Caco-2 (cell line): ENCODE results near the gene DDX25. TPM values are rescaled to one million over a fixed set of nuclear protein-coding genes. Genes with fewer than 3 reads are reported as not detected.

ENCODE experiments used
- BruUV-seq: library from RNA; stranded (reverse); fragments of 400-500 nt; replicated peaks from 2 replicates; lab custom pipeline; 2021; lab: Mats Ljungman, UMichigan
- CTCF ChIA-PET: fragments of 300-600 bp; sonication (Branson Sonifier 250); formaldehyde crosslinking; loops from one replicate; lab custom pipeline; 2022; ENCODE audit warnings: antibody characterized with exemption; lab: Charles Lee
- POLR2A ChIA-PET: fragments of 300-600 bp; sonication (Branson Sonifier 250); formaldehyde crosslinking; loops from one replicate; lab custom pipeline; 2022; ENCODE audit warnings: antibody characterized with exemption; lab: Charles Lee
- DNase-seq, 2 experiments: peaks; one replicate each; pipeline versions ENCODE4 v3.0.0 to v3.0.0-alpha.2; 2020 to 2022
- H3K27me3 ChIP-seq: replicated peaks from 2 replicates; pipeline ENCODE4 v1.6.0; 2011; ENCODE audit warnings: low read length; ENCODE audit not compliant: control insufficient read depth, insufficient read depth
- H3K36me3 ChIP-seq: 2 replicates; pipeline ENCODE4 v1.5.1; 2011; ENCODE audit warnings: low read length; ENCODE audit not compliant: control insufficient read depth, insufficient read depth
- H3K4me1 ChIP-seq: fragments of 250-450 bp; sonication (Bioruptor Pico); 2 replicates; pipeline ENCODE4 v1.5.1; 2020; ENCODE audit warnings: mild to moderate bottlenecking
- H3K4me3 ChIP-seq: 2 replicates; pipeline ENCODE4 v1.5.1; 2011; ENCODE audit warnings: low read depth, mild to moderate bottlenecking, control low read depth, low read length
- H3K9me3 ChIP-seq: fragments of 250-450 bp; sonication (Bioruptor Pico); 2 replicates; pipeline ENCODE4 v1.5.1; 2020; ENCODE audit warnings: mild to moderate bottlenecking, moderate library complexity
- H3K27ac Mint-ChIP-seq: one replicate; pipeline ENCODE4 v1.8.0; 2022; ENCODE audit warnings: mixed read lengths; ENCODE audit not compliant: unreplicated experiment
- H3K27me3 Mint-ChIP-seq: one replicate; pipeline ENCODE4 v1.8.0; 2022; ENCODE audit warnings: mixed read lengths; ENCODE audit not compliant: insufficient read depth, unreplicated experiment
- H3K36me3 Mint-ChIP-seq: one replicate; pipeline ENCODE4 v1.8.0; 2022; ENCODE audit warnings: mild to moderate bottlenecking, mixed read lengths; ENCODE audit not compliant: insufficient read depth, unreplicated experiment
- H3K4me1 Mint-ChIP-seq: one replicate; pipeline ENCODE4 v1.8.0; 2022; ENCODE audit warnings: low read depth, mixed read lengths; ENCODE audit not compliant: unreplicated experiment
- H3K4me3 Mint-ChIP-seq: one replicate; pipeline ENCODE4 v1.8.0; 2022; ENCODE audit warnings: mild to moderate bottlenecking, moderate library complexity, mixed read lengths; ENCODE audit not compliant: unreplicated experiment
- H3K9me3 Mint-ChIP-seq: one replicate; pipeline ENCODE4 v1.8.0; 2022; ENCODE audit warnings: mixed read lengths; ENCODE audit not compliant: unreplicated experiment
- CTCF ChIP-seq, 2 experiments: fragments of 200-600 bp in 1 of 2; IDR thresholded peaks; 1 replicate in 1 of 2; 2 replicates in 1 of 2; pipeline versions ENCODE4 v1.5.1 to v1.8.0; 2011 to 2022; ENCODE audit warnings: antibody characterized with exemption in 1 of 2, control low read depth in 1 of 2, inconsistent platforms in 1 of 2, low read depth in 1 of 2, low read length in 1 of 2, mild to moderate bottlenecking in 1 of 2, moderate library complexity in 1 of 2; ENCODE audit not compliant: insufficient read depth in 1 of 2, severe bottlenecking in 1 of 2, unreplicated experiment in 1 of 2
- intact Hi-C: fragments of 100-400 bp; cut with micrococcal nuclease; formaldehyde crosslinking; loops from one replicate; pipeline ENCODE4 v1.10.0; 2022; ENCODE audit not compliant: unreplicated experiment
- total RNA-seq: library from RNA; stranded (reverse); gene quantifications from 2 replicates; pipeline ENCODE4 v1.2.3, GENCODE V29; 2022

The DDX25 gene
- total RNA-seq, 1 experiment from 2014 or later = not detected

- intact Hi-C loops = loop anchor here (1.0 to 10.0 kb wide), 8 partner anchors 150 to 911 kb away; partner anchors contain the start of gene PKNOX2
- H3K27me3 Mint-ChIP-seq = peaks cover 3% of the 10 kb centered on the region
- H3K9me3 Mint-ChIP-seq = peaks cover 14% of the 10 kb centered on the region
- ChIA-PET POLR2A (no interaction called here), CTCF (no interaction called here)
- H3K27ac Mint-ChIP-seq = no peak overlapping the region
- H3K9me3 ChIP-seq = 0 out of 2 replicates have a peak, but pooled peaks cover 4% of the 10 kb centered on the region
- no peak overlapping the region for H3K4me3 Mint-ChIP-seq
- no peak for TF ChIP-seq CTCF (IDR thresholded peaks at IDR 0.05; ENCODE audit: insufficient read depth in 1 of 2, low read depth in 1 of 2, low read length in 1 of 2, severe bottlenecking in 1 of 2, unreplicated experiment in 1 of 2)
- H3K4me3 ChIP-seq = no peak overlapping the region
- H3K36me3 Mint-ChIP-seq = no peaks in the 10 kb centered on the region
- H3K27me3 ChIP-seq = no peaks in the 10 kb centered on the region
- no TSS peak for BruUV-seq
- no peaks in the 10 kb centered on the region for H3K36me3 ChIP-seq
- no peaks in the 10 kb centered on the region for H3K4me1 ChIP-seq
- H3K4me1 Mint-ChIP-seq = peaks cover 7% of the 10 kb centered on the region
- no peak for DNase-seq
Measured at GRCh38 chr11:125873881-125874555, 30.3 kb upstream of the DDX25 start.

GRCh38 chr11:125874556-125875124 is 29.7 kb upstream of the DDX25 start:
- intact Hi-C loops = loop anchor here (1.0 to 10.0 kb wide), 8 partner anchors 150 to 912 kb away; partner anchors contain the start of gene PKNOX2
- Histone ChIP-seq H3K4me3 (no peak overlapping the region), H3K4me1 (no peaks in the 10 kb centered on the region), H3K36me3 (no peaks in the 10 kb centered on the region), H3K27me3 (no peaks in the 10 kb centered on the region), H3K9me3 (0 out of 2 replicates have a peak, but pooled peaks cover 4% of the 10 kb centered on the region)
- CTCF ChIA-PET = no interaction called here
- DNase-seq = peak; percentile 78 to 82
- peaks cover 14% of the 10 kb centered on the region for H3K9me3 Mint-ChIP-seq
- no peaks in the 10 kb centered on the region for H3K36me3 Mint-ChIP-seq
- POLR2A ChIA-PET = no interaction called here
- no peak overlapping the region for H3K27ac Mint-ChIP-seq
- TF ChIP-seq CTCF (IDR thresholded peaks at IDR 0.05; ENCODE audit: insufficient read depth in 1 of 2, low read depth in 1 of 2, low read length in 1 of 2, severe bottlenecking in 1 of 2, unreplicated experiment in 1 of 2) = peak; percentile 93 to 97
- peaks cover 3% of the 10 kb centered on the region for H3K27me3 Mint-ChIP-seq
- H3K4me3 Mint-ChIP-seq = no peak overlapping the region
- peaks cover 7% of the 10 kb centered on the region for H3K4me1 Mint-ChIP-seq
- BruUV-seq = no TSS peak

GRCh38 chr11:125881291-125881690 is 23.0 kb upstream of the DDX25 start:
- H3K4me3 ChIP-seq = no peak overlapping the region
- H3K27me3 ChIP-seq = no peaks in the 10 kb centered on the region
- H3K4me3 Mint-ChIP-seq = no peak overlapping the region
- ChIA-PET POLR2A (no interaction called here), CTCF (no interaction called here)
- no peaks in the 10 kb centered on the region for H3K9me3 ChIP-seq
- no peaks in the 10 kb centered on the region for H3K4me1 ChIP-seq
- no peak for TF ChIP-seq CTCF (IDR thresholded peaks at IDR 0.05; ENCODE audit: insufficient read depth in 1 of 2, low read depth in 1 of 2, low read length in 1 of 2, severe bottlenecking in 1 of 2, unreplicated experiment in 1 of 2)
- H3K27me3 Mint-ChIP-seq = peaks cover 18% of the 10 kb centered on the region
- no peak overlapping the region for H3K27ac Mint-ChIP-seq
- DNase-seq = no peak
- BruUV-seq = no TSS peak
- intact Hi-C loops = no loop called here
- H3K36me3 ChIP-seq = no peaks in the 10 kb centered on the region
- H3K9me3 Mint-ChIP-seq = no peaks in the 10 kb centered on the region
- H3K36me3 Mint-ChIP-seq = no peaks in the 10 kb centered on the region
- H3K4me1 Mint-ChIP-seq = peaks cover 7% of the 10 kb centered on the region
